ENCODE results near the gene TST.
"Not testable (repeated sequence)": the region's sequence is repeated elsewhere in the genome, so short reads cannot be mapped to it uniquely, and the experiment has no call there.

The TST gene

GRCh38 chr22:37012956-37013355 lies 6.3 kb downstream of the TST start:
- no peak for DNase-seq

- no peak for DNase-seq
Observed at GRCh38 chr22:37012262-37012904, 6.9 kb downstream of the TST start.

- no peak for DNase-seq
Observed at GRCh38 chr22:37011472-37011871, 7.8 kb downstream of the TST start.

DNA sequence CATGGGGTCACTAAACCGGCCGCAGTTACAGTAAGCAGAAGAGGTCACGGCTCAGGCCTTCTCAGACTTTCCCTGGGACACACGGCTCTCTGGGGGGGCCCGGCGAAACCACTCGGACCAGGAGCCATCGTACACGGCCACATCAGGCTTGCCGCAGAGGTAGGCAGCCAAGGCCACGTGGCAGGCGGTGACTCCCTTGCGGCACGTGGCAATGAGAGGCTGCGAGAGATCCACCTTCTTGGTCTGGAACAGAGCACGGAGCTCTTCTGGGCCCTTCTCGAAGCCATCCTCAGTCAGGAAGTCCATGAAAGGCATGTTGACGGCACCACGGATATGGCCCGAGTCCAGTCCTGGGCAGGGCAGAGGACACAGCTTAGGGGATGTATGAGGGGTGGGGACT lies 8.3 kb downstream of the TST start:
- DNase-seq, result no peak

- DNase-seq, result no peak
Observed at GRCh38 chr22:37010174-37010573, 9.1 kb downstream of the TST start.

GRCh38 chr22:37009490-37009889 lies 9.8 kb downstream of the TST start:
- no peak for DNase-seq

DNA sequence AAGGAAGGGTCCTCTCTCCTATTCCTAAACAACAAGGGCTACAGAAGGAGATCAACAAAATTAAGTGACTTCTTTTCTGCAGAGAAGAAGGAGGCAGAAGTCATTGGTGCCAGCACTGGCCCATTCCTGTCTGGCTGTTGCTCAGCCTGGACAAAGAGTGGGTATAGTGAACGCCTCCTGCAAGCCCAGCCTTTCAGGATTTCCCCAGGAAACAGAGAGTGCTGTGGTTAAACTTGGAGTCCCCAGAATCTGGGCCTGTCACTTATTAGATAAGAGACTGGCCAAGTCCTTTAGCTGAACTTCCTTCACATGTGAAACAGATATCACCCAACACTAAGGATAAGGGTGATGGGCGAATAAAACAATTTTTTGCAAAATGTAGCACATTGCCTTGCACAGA lies 10.9 kb downstream of the TST start:
- DNase-seq, result no peak

DNA sequence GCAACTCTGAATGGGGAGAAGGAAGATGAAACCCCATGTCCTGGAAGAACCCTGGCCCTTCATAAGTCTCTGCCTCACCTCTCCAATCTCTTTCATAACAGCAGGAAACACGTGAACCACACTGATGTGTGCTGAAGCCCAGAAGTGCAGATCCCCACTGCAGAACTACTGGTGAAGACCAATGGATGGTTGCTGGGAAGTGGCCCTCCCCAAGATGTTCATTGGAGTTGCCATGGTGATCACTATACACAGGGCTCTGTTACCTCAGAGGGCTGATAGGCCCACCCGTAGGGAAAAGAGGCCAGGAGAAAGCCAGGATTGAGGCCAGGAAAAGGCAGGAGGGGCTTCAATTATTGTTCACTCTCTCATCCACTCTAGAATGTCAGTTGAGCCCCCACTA lies 11.6 kb downstream of the TST start:
- no peak for DNase-seq

- no peak for DNase-seq
Observed at GRCh38 chr22:37002633-37003032, 16.6 kb downstream of the TST start.

GRCh38 chr22:37001826-37002225 lies 17.4 kb downstream of the TST start:
- DNase-seq, result no peak

DNA sequence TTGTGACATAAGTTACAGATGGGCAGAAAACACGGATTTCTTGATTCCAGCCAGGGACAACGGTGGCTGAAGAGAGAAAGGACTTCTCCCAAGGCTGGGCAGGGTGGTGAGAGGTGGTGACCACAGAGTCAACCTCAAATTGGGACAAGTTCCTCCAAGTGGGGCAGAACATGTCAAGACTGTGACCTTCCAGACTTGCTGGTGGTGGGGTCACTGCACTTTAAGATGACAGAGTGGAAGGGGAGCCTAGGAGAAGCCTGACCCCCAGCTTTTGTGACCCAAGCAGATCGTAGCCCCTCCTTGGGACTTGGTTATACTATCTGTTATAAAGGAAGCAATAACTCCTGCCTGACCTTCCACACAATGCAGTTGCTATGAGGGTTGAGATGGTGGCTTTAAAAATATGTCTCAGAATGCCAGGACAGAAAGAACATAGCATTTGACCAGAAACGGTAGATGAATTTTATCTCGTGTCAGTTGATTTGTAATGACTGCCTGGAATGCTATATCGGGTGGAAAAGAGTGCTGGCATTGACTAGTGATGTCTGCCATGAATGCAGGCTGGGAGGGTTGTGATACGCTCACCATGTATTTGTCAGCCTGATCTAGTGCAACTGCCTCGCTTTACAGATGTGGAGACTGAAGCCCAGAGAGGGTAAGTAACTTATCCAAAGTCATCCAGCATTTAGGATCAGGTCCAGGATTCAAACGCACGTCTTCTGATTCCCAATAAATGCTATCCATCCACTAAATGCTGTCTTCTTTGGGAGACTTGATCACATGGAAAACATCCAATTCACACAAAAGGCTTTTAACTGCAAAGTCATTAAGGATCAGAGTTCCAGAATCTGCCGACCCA lies 18.3 kb downstream of the TST start:
- DNase-seq, result no peak

DNA sequence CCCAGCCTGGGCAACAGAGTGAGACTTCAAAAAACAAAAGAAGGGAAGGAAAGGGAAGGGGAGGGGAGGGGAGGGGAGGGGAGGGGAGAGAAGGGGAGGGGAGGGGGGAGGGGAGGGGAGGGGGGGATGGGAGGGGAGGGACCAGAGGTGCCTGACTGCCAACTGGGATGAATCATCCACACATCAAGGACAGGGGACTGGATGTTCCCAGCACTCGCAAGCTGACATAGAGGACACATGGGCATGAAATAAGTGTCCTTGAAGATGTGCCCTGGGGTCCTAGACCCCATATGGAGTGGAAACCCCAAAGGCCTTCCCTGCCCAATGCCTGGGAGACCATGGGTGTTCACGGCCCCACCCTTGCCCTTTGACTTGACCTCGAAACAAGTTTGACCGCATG lies 19.8 kb downstream of the TST start:
- no peak for DNase-seq

GRCh38 chr22:36998620-36999351 lies 20.5 kb downstream of the TST start:
- DNase-seq, result no peak

DNA sequence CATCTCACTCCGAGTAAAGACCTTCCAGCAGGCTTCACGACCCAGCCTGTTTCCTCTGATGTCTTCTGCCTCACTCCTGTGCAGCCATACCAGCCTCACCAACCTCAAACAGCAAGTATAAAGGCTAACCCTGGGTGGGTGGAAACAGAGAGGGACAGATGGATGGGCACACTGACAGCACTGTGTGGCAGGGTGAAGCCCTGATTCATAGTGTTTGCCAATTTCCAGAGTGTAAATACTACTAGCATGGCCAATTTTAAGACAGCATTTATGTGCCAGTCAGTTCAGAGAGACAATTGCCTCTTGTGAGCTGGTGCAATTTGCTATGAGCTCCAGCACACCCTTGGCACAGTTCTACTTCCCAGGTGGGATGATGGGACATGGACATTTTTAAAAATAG lies 21.5 kb downstream of the TST start:
- no peak for DNase-seq

- no peak for DNase-seq
Observed at GRCh38 chr22:36991206-36991605, 28.0 kb downstream of the TST start.

DNA sequence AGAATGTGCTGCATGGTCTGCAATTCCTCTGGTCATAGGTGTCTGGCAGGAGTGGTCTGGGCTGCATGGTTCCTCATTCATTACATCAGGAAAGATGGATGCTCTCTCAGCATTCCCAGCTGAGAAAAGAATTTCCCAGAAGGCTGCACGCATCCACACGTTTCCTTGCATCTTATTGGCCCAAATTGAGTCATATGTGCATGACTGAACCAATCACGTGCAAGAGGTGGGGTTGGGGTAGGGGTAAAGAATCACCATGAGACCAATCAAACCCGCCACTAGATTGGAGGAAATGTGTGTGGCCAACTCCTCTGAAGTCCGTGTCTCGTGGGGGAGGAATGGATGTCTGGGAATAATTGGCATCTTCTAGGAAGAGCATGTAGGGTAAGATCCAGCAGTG lies 28.8 kb downstream of the TST start:
- DNase-seq, result no peak

- DNase-seq, result not testable (repeated sequence)
Observed at GRCh38 chr22:36989012-36989411, 30.2 kb downstream of the TST start.

DNA sequence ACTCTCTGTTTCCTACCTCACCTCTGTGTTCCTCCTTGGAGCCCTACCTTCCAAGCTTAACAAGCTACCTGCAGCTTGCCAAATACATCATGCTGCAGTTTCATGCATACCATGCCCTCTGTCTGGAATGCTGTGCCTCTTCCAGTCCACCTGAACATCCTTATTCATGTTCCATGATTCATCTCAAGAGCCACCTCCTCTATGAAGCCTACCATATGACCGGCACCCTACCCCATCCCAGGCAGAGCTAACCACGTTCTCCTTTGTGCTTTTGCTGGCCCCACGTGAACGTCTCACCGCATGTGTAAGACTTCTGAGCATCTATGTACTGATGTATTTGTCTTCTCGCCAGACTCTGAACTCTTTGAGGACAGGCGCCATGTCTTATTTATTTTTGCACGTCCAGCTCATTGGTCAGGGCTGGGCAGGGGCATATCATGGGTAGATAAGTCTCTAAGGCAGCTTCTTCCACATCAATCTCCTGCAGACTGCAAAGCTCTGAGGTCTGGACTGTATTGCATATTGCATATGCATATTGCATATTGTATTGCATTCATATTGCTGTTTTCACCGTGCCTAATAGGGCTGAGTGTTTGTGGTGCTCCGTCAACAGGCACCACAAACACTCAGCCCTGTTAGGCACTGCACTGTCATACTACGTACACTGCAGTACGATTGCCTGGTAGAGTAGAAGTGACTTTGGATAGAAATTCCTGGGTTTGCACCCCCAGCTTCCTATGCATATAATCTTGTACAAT lies 31.0 kb downstream of the TST start:
- no peak for DNase-seq

- no peak for DNase-seq
Observed at GRCh38 chr22:36986242-36986821, 32.9 kb downstream of the TST start.

GRCh38 chr22:36985211-36985889 lies 33.9 kb downstream of the TST start:
- no peak for DNase-seq

- DNase-seq, result no peak
Observed at GRCh38 chr22:36982136-36982535, 37.1 kb downstream of the TST start.

DNA sequence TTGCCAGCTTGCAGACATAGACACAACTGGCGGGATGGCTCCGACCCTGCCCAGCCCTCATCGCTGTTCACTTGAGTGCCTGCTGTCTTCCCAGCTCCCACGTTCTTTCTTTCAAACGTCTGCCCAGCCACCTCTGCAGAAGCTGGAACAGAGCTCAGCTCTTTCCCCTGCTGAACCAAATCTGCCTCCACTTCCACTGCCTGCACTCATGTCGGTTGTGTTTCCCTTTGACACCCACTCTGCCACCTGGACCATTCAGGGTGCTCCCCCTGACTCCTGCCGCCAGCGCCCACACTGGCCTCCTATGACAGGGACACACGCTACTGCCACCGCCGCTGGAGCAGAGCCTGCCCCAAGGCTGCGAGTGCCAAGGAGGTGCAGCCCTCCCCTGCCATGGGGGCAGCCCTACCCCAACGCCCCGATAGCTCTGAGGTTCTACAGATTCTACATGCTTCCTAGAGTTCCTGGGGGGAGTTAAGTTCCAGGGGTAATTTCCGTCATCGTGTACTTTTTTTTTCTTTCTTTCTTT lies 37.9 kb downstream of the TST start:
- DNase-seq, result no peak

Measured in activated CD4-positive, CD25-positive, alpha-beta regulatory T cell (primary cell).